Ovary (tissue), 10 donors: ENCODE data around the gene TNFRSF1A. TPM values are rescaled to one million over a fixed set of nuclear protein-coding genes. Genes with fewer than 3 reads are reported as not detected.

Experiments
- DNase-seq, 5 donors: peaks; one replicate each; pipeline ENCODE4 v3.0.0-alpha.2; 2019 to 2020
- H3K27ac ChIP-seq, 2 donors: fragments of 200-600 bp; one replicate each; pipeline versions ENCODE4 v1.5.1 to v1.8.0; 2019 to 2022
- H3K27me3 ChIP-seq: fragments of 200-600 bp; one replicate; pipeline ENCODE4 v1.8.0; 2022
- H3K36me3 ChIP-seq: fragments of 200-600 bp; sonication (generic); one replicate; pipeline ENCODE4 v1.5.1; 2019
- H3K4me1 ChIP-seq: one replicate; pipeline ENCODE4 v1.8.1; 2013; ENCODE audit warnings: mild to moderate bottlenecking, moderate library complexity; ENCODE audit not compliant: insufficient read depth
- H3K4me3 ChIP-seq: fragments of 200-600 bp; sonication (generic); one replicate; pipeline ENCODE4 v1.5.1; 2017
- H3K9me3 ChIP-seq, 2 donors: fragments of 200-600 bp in 1 of 2; sonication (generic) in 1 of 2; one replicate each; pipeline versions ENCODE4 v1.5.1 to v1.8.1; 2013 to 2019; ENCODE audit warnings: mild to moderate bottlenecking in 1 of 2, moderate library complexity in 1 of 2
- EP300 ChIP-seq: sonication (generic); formaldehyde crosslinking; IDR thresholded peaks from one replicate; pipeline ENCODE4 v1.6.1; 2017; ENCODE audit warnings: antibody characterized with exemption
- POLR2A ChIP-seq: fragments of 450-650 bp; IDR thresholded peaks from one replicate; pipeline ENCODE4 v1.6.1; 2017; ENCODE audit warnings: antibody characterized with exemption, mild to moderate bottlenecking, moderate library complexity
- WGBS, 3 donors: extraction: QIAGEN DNeasy Blood & Tissue Kit in 1 of 3; methylation state at CpG; one replicate each; pipeline versions ENCODE4 v1.1.5 to v1.1.7; 2013 to 2017; 5-methylcytosine and 5-hydroxymethylcytosine counted together
- intact Hi-C, 4 donors: fragments of 100-400 bp; cut with DNase I; formaldehyde crosslinking; loops; one replicate each; pipeline versions ENCODE4 v1.11.0 to v1.15.1; 2022 to 2023
- long read RNA-seq, 3 donors: library from polyadenylated mRNA in 2 of 3; unstranded in 2 of 3; transcript quantifications; one replicate each; pipeline ENCODE4 v2.0.0 and lab custom pipeline, GENCODE V29; 2021 to 2026
- polyA plus RNA-seq, 2 donors: library from polyadenylated mRNA; stranded (reverse); fragments of 200-250 nt in 1 of 2; fragments of 350-450 nt in 1 of 2; fragmentation: Illumina TruSeq in 1 of 2; extraction: RNeasy Lipid Tissue Mini Kit (QIAGEN cat#74804) in 1 of 2; gene quantifications; one replicate each; pipeline ENCODE4 v1.2.3, GENCODE V29; 2013 to 2014
- total RNA-seq, 7 donors: library from RNA; depleted of rRNA in 2 of 7; stranded (reverse); fragments of >200 nt in 2 of 7; fragmentation: NEBNext Ultra II Directional in 3 of 7; extraction: Animal tissue kit (Norgen Biotek cat#: 25700) in 3 of 7; gene quantifications; one replicate each; pipeline versions ENCODE4 v1.1.0 to v1.2.4, GENCODE V29; 2016 to 2023
- TF ChIP-seq, protein P1 (sequence below), 3 donors: fragments of 450-650 bp in 2 of 3; fragments of 200-600 bp in 1 of 3; IDR thresholded peaks; one replicate each; pipeline versions ENCODE4 v1.5.1 to v1.8.0; 2016 to 2022; ENCODE audit warnings: antibody characterized with exemption in 3 of 3, mild to moderate bottlenecking in 1 of 3
- donor health status: DM: no; HTN: no; CAD: no; lungs with moderate emphysema.
- donor health status: DM: no; HTN: no; CAD: no.
- donor health status: Bipolar disorder and iron deficiency.
- donor health status: DM: yes; HTN: yes; CAD: no.
- donor health status: DM: no; HTN: no; CAD: no.
- donor health status: DM: yes; HTN: yes; CAD: no.

TNFRSF1A gene
- total RNA-seq, result 100 to 1,000 TPM; 116 to 274 (median 179) TPM
- polyA plus RNA-seq, result 100 to 1,000 TPM in 1 of 2 donors, 10 to 100 TPM in 1; 92.8 to 230 TPM
- long read RNA-seq, donor 1, transcript TNFRSF1A-201 (10 exons, 2,223 nt), result major isoform, 243 of 364 reads
- long read RNA-seq, donor 1, partial matches to known transcripts, result 32 of 364 reads
- long read RNA-seq, donor 1, other reads (novel, unspliced or antisense), result 85 of 364 reads
- long read RNA-seq, donor 2, transcript TNFRSF1A-201 (10 exons, 2,223 nt), result major isoform, 5 of 5 reads
- long read RNA-seq, donor 2, partial matches to known transcripts, result 0 of 5 reads
- long read RNA-seq, donor 2, other reads (novel, unspliced or antisense), result 0 of 5 reads
- long read RNA-seq, donor 3, transcript TNFRSF1A-201 (10 exons, 2,223 nt), result major isoform, 74 of 117 reads
- long read RNA-seq, donor 3, partial matches to known transcripts, result 19 of 117 reads
- long read RNA-seq, donor 3, other reads (novel, unspliced or antisense), result 23 of 117 reads

DNA sequence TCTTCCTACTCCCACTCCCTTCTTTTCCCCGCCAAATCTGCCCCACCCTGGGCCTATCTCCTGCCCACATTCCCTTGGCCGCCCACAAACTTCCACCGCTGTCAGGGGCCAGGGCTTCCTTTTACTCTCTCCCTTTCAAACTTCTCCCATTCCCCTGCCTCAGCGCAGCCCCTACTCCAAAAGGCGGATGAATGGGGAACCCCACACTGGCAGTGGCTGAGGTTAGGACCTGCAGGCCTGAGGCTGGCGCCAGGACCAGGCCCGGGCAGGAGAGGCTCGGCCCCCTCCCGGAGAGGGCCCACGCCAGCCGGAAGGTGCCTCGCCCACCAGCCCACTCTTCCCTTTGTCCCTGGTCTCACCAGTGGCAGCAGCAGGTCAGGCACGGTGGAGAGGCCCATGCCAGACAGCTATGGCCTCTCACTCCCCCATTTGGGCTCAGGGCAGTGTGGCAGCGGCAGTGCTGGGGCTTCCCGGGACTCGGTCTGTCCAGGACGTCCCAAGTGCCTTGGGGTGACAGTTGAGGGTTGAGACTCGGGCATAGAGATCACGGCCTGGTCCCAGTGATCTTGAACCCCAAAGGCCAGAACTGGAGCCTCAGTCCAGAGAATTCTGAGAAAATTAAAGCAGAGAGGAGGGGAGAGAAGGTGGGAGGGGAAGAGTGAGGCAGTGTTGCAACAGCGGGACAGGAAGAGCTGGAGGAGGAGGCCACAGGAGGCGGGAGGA is at the start of gene TNFRSF1A:
TSS of gene TNFRSF1A (minus strand) at position 660 of the 723 bp plus-strand sequence. CDS start at position 398, 262 bp downstream.
- Histone ChIP-seq H3K27me3 (no peaks in the 10 kb centered on the region), H3K36me3 (no peaks in the 10 kb centered on the region), H3K4me3 (peak within 1 kb of the TSS; percentile 90), H3K27ac (peak within 1 kb of the TSS; percentile 97 to 98), H3K9me3 (no peaks in the 10 kb centered on the region), H3K4me1 (peaks cover 23% of the 10 kb centered on the region)
- TF ChIP-seq, protein P1, sequence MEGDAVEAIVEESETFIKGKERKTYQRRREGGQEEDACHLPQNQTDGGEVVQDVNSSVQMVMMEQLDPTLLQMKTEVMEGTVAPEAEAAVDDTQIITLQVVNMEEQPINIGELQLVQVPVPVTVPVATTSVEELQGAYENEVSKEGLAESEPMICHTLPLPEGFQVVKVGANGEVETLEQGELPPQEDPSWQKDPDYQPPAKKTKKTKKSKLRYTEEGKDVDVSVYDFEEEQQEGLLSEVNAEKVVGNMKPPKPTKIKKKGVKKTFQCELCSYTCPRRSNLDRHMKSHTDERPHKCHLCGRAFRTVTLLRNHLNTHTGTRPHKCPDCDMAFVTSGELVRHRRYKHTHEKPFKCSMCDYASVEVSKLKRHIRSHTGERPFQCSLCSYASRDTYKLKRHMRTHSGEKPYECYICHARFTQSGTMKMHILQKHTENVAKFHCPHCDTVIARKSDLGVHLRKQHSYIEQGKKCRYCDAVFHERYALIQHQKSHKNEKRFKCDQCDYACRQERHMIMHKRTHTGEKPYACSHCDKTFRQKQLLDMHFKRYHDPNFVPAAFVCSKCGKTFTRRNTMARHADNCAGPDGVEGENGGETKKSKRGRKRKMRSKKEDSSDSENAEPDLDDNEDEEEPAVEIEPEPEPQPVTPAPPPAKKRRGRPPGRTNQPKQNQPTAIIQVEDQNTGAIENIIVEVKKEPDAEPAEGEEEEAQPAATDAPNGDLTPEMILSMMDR (IDR thresholded peaks at IDR 0.05), result no peak
- peak; percentile 81 for TF ChIP-seq POLR2A
- TF ChIP-seq EP300, result no peak
- intact Hi-C loops, result no loop called here
- 0 to 3% (median 0%) methylated on average over 21 of the region's 21 CpGs for WGBS, 3 donors
- peak; percentile 76 to 87 (median 77) for DNase-seq

DNA sequence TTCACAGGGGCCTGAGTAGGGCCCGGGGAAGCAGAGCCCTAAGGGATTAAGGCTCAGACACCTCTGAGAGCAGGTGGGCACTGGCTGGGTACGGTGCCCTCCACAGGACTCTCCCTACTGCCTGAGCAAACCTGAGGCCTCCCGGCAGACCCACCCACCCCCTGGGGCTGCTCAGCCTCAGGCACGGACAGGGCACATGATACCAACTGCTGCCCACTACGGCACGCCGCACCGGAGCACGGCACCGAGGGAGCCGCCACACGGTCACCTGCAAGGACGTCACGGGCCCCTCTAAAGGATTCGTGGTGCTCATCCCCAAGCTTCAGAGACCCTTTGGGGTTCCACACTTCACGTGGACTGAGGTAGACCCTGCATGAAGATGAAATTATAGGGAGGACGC is 49.1 kb upstream of the TNFRSF1A start:
- Histone ChIP-seq H3K36me3 (no peaks in the 10 kb centered on the region), H3K27ac (no peak overlapping the region), H3K9me3 (no peaks in the 10 kb centered on the region), H3K4me1 (peaks cover 2% of the 10 kb centered on the region), H3K4me3 (no peak overlapping the region), H3K27me3 (no peaks in the 10 kb centered on the region)
- DNase-seq, result no peak
- WGBS, 3 donors, result 81 to 85% (median 83%) methylated on average over 17 of the region's 17 CpGs
- intact Hi-C loops, result no loop called here
- TF ChIP-seq EP300 (no peak), POLR2A (no peak)
- TF ChIP-seq, protein P1 (IDR thresholded peaks at IDR 0.05), result no peak

DNA sequence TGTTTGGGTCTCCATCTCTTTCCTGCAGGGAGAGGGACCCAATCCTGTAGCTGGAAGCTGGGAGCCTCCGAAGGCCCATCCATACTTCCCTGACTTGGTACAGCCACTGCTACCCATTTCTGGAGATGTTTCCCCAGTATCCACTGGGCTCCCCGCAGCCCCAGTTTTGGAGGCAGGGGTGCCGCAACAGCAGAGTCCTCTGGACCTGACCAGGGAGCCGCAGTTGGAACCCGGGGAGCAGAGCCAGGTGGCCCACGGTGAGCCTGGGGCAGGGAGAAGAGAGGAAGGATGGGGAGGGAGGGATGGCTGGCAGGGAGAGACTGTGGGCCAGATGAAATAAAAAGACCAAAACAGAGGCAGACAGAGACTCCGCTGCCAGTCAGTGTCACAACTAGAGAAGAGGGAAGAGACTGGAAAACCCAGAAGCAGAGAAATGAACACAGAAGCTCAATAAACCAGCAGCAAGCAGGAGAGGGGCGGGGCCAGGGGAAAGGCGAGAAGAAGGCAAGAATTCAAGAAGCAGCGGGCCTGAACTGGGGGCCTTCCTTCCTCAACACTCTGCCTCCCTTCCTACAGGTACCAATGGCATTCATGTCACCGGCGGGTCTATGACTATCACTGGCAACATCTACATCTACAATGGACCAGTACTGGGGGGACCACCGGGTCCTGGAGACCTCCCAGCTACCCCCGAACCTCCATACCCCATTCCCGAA is 48.4 kb upstream of the TNFRSF1A start:
- DNase-seq, result no peak
- H3K27me3 ChIP-seq, result no peaks in the 10 kb centered on the region

More for the DNA sequence above, 48.4 kb upstream of the TNFRSF1A start:
- WGBS, 3 donors, result 75 to 82% (median 77%) methylated on average over 15 of the region's 15 CpGs
- Histone ChIP-seq H3K36me3 (no peaks in the 10 kb centered on the region), H3K27ac (no peak overlapping the region), H3K4me3 (no peak overlapping the region), H3K9me3 (no peaks in the 10 kb centered on the region), H3K4me1 (peaks cover 4% of the 10 kb centered on the region)
- TF ChIP-seq EP300 (no peak), POLR2A (no peak)
- TF ChIP-seq, protein P1 (IDR thresholded peaks at IDR 0.05), result no peak
- intact Hi-C loops, result no loop called here
